ENCODE results near the gene PDE9A.
"Not testable (repeated sequence)": the region's sequence is repeated elsewhere in the genome, so short reads cannot be mapped to it uniquely, and the experiment has no call there.

PDE9A gene

GRCh38 chr21:42780617-42781016 lies 127.2 kb downstream of the PDE9A start:
- DNase-seq = no peak

DNA sequence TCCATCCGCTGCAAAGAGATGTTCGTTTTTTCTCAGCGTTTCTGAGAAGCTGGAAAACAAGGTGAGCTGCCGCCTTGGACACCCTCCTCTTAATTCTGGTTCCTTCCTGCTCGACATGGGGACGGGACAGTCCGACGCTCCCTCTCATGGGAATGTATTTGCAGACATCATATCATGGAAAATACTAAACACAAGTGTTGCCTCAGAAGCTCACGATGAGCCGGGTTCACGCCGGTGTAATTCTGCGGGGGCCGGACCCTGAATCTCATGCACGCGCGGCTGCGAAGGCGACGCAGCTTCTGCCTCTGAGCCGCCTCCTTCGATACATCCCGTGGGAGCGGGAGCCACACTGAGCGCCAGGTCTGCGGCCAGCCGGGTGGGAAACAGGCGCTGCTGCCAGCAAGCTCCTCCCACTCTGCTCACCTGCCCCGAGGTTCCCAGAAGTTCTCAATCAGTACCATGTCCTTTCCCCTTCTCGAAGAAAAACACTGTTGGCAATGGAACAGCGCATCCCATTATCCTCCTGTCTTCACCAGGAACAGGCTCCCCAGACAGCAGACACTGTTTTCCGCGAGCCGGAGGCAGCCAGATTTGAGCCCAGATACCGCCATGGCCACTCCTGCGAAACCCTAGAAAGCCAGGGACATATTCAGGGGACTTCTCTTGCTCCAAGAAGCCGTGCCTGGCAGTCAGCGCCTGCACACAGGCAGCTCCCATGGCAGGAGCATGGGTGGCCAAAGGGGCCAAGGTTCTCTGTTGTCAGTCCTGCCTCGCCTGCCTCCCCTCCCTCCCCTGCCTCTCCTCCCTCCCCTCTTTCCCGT lies 127.9 kb downstream of the PDE9A start:
- DNase-seq = no peak

DNA sequence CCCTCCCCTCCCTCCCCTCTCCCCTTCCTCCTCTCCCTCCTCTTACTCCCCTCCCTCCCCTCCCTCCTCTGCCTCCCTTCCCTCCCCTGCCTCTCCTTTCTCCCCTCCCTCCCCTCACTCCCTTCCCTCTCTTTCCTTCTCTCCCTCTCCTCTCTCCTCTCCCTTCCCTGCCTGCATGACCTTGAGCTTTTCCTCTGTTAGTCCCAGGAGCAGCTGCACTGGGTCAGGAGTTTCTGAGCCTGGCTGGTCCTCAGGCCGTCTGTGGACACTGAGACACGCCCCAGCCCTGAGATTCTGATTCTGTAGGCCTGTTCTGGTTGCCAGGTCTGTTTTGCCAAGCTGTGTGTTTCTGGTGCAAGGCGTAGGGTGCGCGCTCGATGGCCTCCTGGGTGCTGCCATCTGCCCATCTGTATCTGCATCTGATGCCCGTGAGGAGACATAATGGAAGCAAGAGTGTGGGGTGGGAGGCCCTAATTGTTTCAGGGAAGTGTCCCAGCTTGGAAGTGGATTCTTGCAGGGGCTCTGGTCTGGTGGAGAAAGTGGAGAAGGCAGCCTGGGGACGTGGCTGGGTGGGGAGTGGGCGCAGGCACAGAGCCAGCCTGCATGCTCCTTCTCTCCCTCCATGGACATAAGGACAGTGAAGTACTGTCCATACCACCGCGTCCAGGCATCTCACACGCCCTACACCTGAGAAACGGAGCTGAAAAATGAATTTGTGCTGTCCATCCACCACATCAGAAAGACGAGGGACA lies 128.7 kb downstream of the PDE9A start:
- DNase-seq = no peak

GRCh38 chr21:42782723-42783242 lies 129.4 kb downstream of the PDE9A start:
- no peak for DNase-seq

DNA sequence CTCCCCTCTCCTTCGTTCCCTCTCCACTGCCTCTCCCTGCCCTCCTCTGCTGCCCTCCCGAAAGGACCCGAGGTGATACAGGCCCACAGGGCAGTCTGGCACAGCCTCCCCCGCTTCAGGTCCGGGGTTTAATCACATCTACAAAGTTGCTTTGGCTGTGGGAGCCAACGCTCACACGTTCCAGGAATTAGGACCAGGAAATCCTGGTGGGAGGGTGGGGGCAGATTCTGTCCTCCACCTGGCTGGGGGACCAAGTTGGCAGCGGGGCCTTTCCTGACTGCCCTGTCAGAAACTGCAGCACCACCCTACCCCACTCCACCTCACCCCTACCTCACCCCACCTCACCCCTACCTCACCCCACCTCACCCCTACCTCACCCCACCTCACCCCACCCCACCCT lies 130.9 kb downstream of the PDE9A start:
- DNase-seq = no peak

- DNase-seq = no peak
Measured at GRCh38 chr21:42784896-42785451, 131.6 kb downstream of the PDE9A start.

DNA sequence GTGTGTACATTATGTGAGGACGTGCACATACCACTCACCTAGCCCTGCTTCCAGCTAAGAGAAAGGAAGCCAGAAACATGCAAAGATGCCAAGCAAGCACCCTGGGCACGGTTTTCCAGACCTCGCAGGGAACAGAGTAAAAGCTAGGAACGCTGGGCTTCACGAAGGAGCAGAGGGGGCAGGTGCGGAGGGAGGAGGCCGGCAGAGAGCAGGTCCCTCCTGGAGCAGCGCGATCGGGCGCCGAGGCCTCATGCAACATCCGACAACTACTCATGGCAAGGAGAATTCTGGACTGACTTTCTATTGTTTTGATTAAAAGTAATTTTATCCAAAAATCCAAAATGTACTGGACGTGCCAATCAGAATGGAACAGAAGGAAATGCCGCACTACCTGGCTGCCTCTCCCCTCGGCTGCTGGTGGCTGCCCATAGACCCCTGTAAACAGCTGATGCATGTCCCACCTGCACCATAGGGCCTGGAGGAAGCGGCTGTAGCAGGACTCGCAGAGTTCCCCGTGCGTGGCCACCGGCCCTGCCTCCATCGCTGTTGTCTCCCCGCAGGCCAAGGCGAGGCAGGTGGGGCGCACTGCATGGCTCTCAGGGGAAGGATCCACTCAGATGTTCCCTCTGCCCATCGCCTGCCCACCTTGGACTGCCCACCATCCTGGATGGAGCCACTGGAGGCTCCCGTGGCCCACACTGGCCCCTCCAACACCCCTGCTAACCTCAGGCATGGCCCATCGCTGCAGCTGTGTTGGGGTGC lies 132.4 kb downstream of the PDE9A start:
- no peak for DNase-seq

- no peak for DNase-seq
Measured at GRCh38 chr21:42786884-42787283, 133.5 kb downstream of the PDE9A start.

DNA sequence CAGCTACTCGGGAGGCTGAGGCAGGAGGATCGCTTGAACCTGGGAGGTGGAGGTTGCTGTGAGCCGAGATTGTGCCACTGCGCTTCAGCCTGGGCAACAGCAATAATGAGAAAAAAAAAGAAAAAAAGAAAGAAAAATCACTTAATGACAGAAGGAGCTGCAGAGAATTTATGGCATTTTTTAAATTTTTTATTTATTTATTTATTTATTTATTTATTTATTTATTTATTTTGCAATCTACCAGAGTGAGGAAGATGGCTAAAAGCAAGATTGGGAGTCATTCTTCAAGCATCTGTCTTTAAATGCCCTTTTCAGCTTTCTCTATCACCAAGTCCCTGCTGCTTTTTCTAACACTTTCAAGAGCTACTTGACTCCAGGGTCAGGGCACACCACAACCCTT lies 134.2 kb downstream of the PDE9A start:
- DNase-seq = no peak

GRCh38 chr21:42790520-42791065 lies 137.2 kb downstream of the PDE9A start:
- DNase-seq = no peak

DNA sequence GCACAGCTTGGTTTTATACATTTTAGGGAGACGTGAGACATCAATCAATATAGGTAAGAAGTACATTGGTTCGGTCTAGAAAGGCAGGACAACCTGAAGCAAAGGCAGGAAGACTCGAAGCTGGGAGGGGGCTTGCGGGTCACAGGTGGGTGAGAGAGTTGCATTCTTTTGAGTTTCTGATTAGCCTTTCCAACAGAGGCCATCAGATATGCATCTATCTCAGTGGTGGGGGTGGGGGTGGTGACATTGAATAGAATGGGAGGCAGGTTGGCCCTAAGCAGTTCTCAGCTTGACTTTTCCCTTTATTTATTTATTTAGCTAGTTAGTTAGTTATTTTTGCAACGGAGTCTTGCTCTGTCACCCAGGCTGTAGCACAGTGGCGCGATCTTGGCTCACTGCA lies 140.4 kb downstream of the PDE9A start:
- no peak for DNase-seq

DNA sequence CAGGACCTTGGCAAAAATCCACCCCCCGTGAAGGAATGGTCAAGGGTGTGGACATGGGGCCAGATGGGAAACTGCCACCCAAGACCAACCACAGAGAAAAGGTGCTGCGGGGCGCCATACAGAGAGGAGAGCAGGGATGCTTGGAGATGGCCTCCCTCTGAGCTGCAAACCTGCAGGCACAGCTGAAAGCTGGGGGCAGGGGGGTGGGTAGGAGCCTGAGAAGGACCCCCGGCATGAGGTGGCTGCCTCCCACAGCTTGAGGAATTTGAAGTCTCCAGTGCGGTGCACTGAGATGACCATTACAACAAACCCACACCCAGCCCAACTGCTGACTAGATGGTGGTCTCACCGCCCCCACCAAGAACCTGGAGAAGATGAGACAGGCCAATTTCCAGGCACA lies 141.1 kb downstream of the PDE9A start:
- DNase-seq = no peak

DNA sequence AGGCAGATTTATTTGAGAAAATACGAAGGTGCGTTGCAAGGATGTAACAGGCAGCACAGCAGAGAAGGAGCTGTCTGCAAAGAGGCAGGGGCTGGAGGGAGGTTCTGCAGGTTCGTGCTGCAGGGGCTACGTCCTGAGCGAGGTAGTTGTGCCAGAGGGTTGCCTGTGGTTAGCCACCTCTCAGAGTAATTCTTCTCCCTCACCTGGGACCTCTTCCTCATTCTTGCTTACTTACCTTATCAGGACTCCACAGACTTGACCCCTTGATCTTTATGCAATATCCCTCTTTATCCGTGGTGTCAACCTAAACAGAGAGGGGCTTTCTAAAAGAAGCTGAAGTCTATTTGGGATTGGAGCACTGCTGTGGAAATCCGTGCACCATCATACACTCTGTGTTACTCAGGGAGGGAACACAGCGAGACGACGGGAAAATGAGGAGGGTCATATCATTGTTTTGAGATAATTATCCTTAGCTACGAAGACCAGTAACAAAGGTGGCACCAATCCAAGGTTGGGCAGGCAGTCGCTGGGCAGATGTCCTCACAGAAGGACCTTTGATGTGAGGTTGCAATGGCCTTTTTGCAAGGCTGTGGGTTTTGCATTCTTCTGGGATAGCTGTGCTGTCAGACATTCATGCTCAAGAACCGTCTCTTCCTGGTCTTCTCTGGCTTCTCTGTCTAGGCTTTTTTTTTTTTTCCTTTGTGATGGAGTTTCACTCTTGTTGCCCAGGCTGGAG lies 143.1 kb downstream of the PDE9A start:
- no peak for DNase-seq

DNA sequence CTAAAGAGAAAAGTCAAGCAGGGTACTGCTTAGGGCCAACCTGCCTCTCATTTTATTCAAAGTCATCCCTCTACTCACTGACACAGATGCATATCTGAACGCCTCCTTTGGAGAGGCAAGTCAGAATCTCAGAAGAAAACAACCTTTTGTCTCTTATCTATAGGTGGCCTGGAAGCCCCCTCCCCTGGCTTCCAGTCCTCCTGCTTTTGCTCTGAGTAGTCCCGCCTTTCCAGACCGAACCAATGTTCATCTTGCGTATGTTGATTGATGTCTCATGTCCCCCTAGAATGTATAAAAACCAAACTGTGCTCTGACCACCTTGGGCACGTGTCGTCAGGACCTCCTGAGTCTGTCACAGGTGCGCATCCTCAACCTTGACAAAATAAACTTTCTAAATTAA lies 144.1 kb downstream of the PDE9A start:
- no peak for DNase-seq

GRCh38 chr21:42798106-42798505 lies 144.7 kb downstream of the PDE9A start:
- DNase-seq = no peak

GRCh38 chr21:42799516-42799915 lies 146.1 kb downstream of the PDE9A start:
- DNase-seq = no peak

GRCh38 chr21:42799948-42800347 lies 146.5 kb downstream of the PDE9A start:
- DNase-seq = no peak

GRCh38 chr21:42801616-42802015 lies 148.2 kb downstream of the PDE9A start:
- not testable (repeated sequence) for DNase-seq

GRCh38 chr21:42806509-42807140 lies 153.2 kb downstream of the PDE9A start:
- no peak for DNase-seq

- not testable (repeated sequence) for DNase-seq
Measured at GRCh38 chr21:42807293-42807895, 154.0 kb downstream of the PDE9A start.
